GM10248 (cell line): ENCODE data around the gene LRRC32.

Experiments
- CTCF ChIA-PET: fragments of 300-600 bp; sonication (Branson Sonifier 250); formaldehyde crosslinking; extraction: SDS; loops from one replicate; lab custom pipeline; 2021; ENCODE audit warnings: antibody characterized with exemption; lab: Yijun Ruan, JAX
- POLR2A ChIA-PET: fragments of 350-650 bp; sonication (Branson Sonifier 250); formaldehyde crosslinking; extraction: SDS; loops from one replicate; lab custom pipeline; 2020; ENCODE audit warnings: antibody characterized with exemption; lab: Yijun Ruan, JAX
- DNase-seq: peaks from one replicate; pipeline ENCODE4 v3.0.0; 2012; ENCODE audit errors: extremely low spot score
- CTCF ChIP-seq: IDR thresholded peaks from 2 replicates; pipeline ENCODE4 v1.5.1; 2012; ENCODE audit warnings: mild to moderate bottlenecking, low read depth; ENCODE audit errors: extremely low read depth, missing control alignments, control extremely low read depth

Gene LRRC32

GRCh38 chr11:76671237-76671592 is 668 bp upstream of the LRRC32 start:
- ChIA-PET POLR2A (no interaction called here), CTCF (interaction anchor here (0.7 to 2.1 kb wide), 3 partner anchors 9 to 52 kb away, joined by 3 to 9 read pairs (median 3); no protein-coding TSS in a partner anchor)
- no peak for TF ChIP-seq CTCF
- DNase-seq = no peak

GRCh38 chr11:76669901-76670484 is 554 bp downstream of the LRRC32 start:
- ChIA-PET POLR2A (no interaction called here), CTCF (interaction anchor here (1.1 to 1.4 kb wide), 3 partner anchors 8 to 58 kb away, joined by 3 to 6 read pairs (median 5); no protein-coding TSS in a partner anchor)
- DNase-seq = no peak
- no peak for TF ChIP-seq CTCF

- no peak for TF ChIP-seq CTCF
- no peak for DNase-seq
- ChIA-PET POLR2A (no interaction called here), CTCF (interaction anchor here (1.1 to 1.4 kb wide), 3 partner anchors 10 to 70 kb away, joined by 3 to 5 read pairs (median 3); no protein-coding TSS in a partner anchor)
Measured at GRCh38 chr11:76668362-76669155, 2.0 kb downstream of the LRRC32 start.

GRCh38 chr11:76667856-76668255 is 2.7 kb downstream of the LRRC32 start:
- TF ChIP-seq CTCF = no peak
- no peak for DNase-seq
- ChIA-PET CTCF (interaction anchor here (1.4 kb wide), 1 partner anchor 69 kb away, joined by 3 read pairs; no protein-coding TSS in a partner anchor), POLR2A (no interaction called here)

- no peak for TF ChIP-seq CTCF
- POLR2A ChIA-PET = no interaction called here
- DNase-seq = no peak
- CTCF ChIA-PET = interaction anchor here (1.4 kb wide), 1 partner anchor 69 kb away, joined by 3 read pairs; no protein-coding TSS in a partner anchor
Measured at GRCh38 chr11:76667271-76667818, 3.2 kb downstream of the LRRC32 start.

GRCh38 chr11:76666830-76667229 is 3.7 kb downstream of the LRRC32 start:
- DNase-seq = no peak
- no peak for TF ChIP-seq CTCF
- POLR2A ChIA-PET = no interaction called here
- CTCF ChIA-PET = no interaction called here
